Activated gamma-delta T cell (primary cell): Measurements from ENCODE around the gene TSPAN32.
A peak's percentile ranks its signal among the peaks of the same experiment; 100 is the strongest.

Experiments
- DNase-seq: peaks from one replicate; lab custom pipeline; 2025; lab: John Stamatoyannopoulos, UW
- total RNA-seq, 2 donors: gene quantifications; one replicate each; lab custom pipeline; 2026; lab: John Stamatoyannopoulos, UW

The TSPAN32 gene, protein sequence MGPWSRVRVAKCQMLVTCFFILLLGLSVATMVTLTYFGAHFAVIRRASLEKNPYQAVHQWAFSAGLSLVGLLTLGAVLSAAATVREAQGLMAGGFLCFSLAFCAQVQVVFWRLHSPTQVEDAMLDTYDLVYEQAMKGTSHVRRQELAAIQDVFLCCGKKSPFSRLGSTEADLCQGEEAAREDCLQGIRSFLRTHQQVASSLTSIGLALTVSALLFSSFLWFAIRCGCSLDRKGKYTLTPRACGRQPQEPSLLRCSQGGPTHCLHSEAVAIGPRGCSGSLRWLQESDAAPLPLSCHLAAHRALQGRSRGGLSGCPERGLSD
- total RNA-seq, result 43.8 to 74.4 reads per million in 2 donors

DNA sequence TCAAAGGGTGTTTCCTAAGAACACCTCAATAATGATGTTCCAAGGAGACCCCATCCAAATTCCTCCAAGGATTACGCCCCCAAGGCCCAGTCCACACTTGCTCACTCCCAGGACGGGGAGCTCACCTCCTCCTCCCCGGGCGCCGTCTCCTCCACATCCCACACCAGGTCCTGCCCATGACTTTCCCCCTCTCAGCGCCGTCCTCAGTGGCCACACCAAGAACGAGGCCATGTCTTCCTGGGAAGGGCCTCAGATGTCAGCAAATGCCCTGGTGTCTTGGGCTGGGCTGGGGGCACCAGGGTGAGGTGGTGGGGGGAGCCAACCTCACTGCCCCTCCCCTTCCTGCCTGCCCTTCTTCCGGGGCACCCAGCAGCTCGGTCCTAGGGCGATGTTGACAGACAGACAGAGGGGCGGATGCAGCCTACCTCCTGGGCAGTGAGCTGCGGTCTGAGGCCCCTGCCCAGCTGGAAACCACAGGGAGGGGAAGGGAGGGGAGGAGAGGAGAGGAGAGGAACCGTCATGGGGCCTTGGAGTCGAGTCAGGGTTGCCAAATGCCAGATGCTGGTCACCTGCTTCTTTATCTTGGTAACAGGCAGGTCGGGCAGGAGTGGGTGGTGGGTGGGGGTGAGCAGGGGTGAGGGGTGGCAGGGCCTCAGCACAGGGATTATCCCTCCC lies at the start of gene TSPAN32, which contains the start of gene C11orf21:
Gene TSPAN32 (plus strand): TSS at position 383 of the 675 bp plus-strand sequence. CDS start 137 bp downstream, at position 520.
Gene C11orf21 (minus strand): TSS at position 288 of the 675 bp plus-strand sequence. CDS start 110 bp downstream, at position 178.
- DNase-seq, result peak; percentile 50

DNA sequence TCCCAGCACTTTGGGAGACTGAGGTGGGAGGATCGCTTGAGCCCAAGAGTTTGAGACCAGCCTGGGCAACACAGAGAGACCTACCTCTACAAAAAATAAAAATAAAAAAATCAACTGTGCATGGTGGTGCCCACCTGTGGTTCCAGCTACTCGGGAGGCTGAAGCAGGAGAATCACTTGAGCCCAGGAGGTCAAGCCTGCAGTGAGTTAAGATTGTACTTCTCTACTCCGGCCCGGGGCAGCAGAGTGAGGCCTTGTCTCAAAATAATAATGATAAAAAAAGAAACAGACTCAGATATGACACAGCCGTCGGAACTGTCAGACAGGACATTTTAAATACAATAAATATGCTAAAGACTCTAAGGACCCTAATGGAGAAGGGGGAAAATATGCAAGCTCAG lies 49.8 kb upstream of the TSPAN32 start:
- no peak for DNase-seq

DNA sequence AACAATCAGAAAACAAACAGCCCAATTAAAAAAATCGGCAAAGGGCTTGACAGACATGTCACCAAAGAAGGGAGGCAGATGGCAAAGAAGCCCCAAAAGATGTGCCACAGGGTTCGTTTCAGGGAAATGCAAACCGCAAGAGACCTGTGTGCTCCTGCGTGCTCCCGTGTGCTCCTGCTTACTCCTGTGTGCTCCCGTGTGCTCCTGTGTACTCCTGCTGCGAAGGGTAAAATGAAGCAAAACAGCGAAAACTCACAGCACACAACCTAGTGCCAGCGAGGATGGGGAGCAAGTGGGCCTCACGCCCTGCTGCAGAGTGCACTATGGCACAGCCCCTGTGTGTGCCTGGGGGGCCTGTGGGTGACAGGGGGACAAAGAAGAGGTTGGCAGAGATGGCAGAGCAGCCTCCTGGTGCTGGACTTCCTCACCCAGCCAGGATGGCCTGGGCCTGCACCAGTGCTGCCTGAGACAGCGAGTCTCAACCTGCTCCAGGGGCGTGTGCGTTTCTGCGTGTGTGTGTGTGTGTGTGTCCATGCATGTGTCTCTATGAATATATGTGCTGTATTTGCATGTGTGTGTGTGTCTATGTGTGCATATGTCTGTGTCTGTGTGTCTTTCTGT lies 45.4 kb upstream of the TSPAN32 start:
- DNase-seq, result no peak

DNA sequence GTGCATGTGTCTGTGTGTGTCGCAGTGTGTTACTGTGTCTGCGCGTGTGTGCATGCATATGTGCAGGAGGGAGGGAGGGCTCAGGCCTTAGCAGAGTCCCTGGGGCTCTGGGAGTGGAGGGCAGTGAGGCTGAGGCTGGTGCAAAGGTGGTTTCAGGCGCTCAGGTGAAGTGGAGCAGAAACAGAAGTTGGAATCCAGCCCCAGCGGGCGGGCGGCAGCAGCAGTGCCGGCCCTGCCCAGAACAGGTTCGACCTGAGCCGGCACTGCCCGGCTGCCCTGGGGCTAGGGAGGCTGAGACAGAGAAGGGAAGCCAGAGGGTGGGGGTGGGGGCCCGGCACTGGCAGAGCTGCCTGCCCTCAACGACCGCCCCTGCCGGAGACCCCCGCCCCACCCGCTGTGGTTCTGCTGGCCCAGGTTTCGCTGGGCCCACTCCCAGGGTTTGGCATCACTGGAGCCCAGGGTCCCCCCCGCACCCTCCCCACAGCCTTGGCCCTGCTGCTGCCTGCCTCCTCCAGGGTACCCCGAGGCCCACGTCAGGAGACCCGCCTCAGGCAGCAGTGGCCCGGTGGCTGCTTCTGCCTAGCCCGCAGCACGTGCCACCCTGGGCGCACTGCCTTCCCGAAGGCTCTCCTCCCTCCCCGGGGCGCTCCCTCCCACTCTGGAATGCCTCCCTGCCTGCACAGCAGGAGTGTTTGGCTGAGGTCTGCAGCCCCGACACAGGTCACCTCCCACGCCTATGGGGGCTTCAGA lies 44.7 kb upstream of the TSPAN32 start:
- DNase-seq, result no peak

DNA sequence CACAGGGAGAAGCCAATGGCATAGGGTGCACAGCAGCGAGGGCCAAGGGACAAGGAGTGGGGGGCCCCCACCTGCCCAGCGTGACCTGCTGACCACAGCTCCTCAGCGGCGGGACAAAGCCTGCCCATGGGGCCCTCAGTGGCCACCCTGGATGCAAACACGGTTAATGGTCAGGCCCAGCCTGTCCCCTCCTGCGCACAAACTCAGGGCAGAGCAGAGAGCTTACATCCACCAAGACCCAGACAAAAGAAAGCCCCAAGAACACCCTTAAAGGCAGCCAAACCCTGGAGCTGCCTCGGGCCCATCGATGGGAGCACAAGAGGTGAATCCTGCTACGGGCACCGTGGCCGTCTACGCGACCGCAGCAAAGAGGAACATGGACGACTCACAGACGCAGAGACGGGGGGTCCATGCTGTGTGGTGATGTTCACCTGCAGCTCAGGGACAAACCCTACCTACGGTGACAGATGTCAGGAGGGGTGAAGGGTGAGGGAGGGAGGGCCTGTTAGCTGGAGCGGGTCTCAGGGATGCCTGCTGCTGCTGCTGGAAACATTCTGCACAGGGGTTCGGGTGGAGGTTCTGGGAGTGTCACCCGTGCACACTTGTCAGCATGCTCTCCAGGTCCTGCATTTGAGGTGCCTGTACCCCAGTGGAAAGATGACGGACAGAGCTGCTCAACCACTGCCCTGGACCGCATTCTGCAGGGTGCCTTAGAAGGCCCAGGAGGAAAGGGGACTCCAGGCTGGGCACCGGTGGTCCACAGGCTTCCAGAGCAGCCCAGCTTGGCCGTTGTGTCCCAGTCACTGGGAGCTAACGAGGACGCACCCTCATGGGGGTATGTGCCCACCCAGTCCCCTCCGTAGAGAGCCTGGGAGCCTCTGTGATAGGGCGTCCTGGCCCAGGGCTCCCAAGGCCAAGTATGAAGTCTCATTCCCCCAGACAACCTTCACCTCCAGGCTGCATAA lies 43.0 kb upstream of the TSPAN32 start:
- DNase-seq, result no peak

DNA sequence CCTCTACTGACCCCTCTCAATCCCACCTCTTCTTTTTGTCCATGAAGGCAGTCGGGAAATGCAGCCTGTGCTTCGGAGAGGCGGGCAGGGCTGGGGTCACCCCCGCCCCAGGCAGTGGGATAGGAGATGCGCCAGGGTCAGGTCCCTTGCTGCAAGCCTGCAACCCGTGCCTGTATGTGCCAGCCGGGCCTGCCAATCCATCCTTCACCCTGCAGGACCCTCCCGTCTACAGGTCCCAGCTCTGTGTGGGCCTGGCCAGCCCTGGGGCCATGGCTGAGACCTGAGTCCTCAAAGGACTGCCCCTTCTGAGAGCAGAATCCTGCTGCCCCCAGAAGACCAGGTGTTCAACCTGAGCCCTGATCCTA lies 42.4 kb upstream of the TSPAN32 start:
- DNase-seq, result no peak

DNA sequence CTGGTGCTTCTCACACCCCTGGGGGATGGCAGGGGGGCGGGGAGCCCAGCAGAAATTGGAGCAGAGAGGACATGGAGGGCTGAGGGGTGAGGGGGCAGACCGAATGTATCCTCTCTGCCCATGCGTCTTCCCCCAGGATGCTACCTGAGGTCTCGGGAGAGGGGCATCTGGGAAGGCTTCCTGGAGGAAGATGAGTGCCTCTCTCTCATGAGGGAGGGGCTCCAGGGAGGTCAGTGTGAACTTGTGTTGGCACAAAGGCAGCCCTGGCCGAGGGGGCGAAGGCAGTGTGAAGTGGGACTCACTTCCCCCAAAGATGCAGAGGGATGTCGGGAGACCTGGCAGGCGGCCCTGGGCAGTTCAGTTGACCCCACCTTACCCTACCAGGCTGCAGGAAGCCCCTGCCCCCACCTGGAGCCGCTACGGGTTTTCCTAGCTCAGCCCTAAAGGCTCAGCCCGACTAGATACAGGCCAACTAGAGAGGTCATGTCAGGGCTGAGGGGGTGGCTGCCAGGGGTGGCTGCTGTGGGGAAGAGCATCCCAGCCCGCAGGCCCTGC lies 41.8 kb upstream of the TSPAN32 start:
- no peak for DNase-seq

DNA sequence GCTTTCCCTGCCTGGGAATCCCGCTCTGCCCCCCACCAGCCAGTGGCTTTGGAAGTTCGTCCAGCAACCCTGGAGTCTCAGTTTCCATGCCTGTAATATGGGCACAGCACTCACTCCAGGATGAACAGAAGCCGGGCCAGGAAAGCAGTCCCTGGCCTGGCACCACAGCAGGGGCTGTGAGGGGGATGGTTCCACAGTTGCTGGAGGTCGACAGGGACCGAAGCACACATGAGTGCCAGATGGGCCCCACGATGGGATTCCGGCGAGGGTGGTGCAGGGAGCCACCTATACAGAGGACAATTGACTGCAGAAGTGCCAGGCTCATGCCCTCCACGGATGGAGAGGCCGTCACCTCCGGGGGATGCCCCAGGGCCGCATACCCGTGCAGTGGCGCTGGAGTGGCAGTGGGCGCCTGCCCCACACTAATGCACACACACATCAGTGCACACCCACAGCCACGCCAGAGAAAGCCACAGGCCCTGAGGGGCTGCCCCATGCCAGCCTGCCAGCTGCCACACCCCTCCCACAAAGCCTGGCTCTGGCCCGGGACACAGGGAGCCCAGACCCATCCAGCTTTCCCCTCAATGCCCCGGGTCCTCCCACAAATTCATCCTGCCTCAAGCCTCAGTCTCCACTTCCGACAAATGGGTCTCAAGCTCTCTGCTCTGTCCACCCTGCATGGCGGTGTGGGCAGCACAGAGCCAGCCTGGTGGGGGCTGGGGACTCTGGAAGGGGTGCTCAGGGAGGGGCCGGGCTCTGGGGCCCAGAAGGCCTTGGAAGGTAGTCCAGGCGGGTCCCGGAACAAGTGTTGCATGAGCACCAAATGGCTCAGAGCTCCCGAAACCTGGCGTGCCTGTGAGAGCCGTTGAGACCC lies 41.1 kb upstream of the TSPAN32 start:
- no peak for DNase-seq

DNA sequence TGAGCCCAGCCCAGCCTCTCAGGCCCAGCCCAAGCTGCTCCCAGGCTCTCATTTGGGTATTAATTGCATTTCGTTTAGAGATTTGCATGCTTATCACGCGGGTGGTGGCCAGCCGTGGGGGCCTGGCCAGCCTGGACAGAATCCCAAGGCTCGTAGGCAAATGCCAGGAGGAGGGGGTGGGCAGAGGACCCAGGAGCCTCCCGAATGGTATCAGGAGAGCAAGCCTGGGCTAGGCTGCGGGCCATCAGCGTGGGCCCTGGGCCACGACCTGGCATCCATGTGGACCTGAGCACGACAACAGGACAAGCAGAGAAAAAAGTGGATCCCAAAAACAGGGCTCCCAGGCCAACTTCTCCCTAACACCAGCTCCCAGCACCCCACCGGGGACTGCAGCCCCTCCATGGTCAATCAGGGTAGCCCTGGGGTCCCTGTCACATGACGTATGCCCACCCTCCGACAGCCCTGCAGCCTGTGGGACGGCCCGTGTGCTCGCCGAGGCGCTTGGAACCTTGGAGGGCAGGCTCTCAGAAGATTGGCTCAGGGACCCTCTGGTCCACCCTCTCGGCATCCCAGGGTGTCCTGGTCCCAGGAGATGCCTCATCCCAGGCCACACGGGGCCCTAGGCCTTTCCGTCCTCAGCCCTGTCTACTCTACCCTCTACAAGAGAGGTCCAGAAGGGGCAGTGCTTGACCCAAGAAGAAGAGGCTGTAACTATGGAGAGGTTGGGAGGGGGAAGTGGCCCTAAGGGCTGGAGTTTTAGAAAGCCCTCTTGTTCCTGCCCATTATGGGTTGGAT lies 40.2 kb upstream of the TSPAN32 start:
- DNase-seq, result no peak

DNA sequence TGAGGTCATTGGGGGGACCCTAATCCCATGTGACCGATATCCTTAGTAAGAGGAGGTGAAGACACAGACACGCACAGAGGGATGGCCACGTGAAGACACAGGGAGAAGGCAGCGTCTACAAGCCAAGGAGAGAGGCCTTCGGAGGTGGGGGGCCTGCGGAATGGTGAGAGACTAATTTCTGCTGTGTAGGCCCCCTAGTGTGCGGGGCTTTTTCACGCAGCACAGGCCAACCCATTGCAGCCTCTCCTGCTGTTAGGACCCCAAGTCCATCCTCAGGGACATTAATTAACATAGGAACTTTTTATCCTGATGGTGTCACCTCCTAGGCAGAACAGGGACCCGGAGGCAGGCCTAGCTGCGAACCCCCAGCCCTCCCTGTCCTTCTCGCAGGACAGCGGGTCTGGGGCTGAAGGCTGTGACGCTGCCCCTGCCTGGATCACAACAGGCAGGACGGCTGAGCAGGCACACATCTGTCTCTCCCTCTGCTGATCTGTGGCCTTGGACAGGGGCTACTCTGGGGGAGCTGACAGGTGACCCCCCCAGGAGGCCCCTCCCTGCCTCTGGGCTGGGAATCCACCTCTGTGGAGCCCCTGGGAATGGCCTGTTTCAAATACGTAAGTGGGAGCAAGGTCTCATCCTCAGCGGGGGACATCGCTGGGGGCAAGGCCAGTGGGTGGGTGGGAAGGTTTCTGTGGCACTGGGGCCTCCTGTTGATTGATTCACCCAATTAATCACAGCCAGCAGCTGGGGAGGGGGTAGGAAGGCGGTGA lies 39.3 kb upstream of the TSPAN32 start:
- DNase-seq, result no peak

DNA sequence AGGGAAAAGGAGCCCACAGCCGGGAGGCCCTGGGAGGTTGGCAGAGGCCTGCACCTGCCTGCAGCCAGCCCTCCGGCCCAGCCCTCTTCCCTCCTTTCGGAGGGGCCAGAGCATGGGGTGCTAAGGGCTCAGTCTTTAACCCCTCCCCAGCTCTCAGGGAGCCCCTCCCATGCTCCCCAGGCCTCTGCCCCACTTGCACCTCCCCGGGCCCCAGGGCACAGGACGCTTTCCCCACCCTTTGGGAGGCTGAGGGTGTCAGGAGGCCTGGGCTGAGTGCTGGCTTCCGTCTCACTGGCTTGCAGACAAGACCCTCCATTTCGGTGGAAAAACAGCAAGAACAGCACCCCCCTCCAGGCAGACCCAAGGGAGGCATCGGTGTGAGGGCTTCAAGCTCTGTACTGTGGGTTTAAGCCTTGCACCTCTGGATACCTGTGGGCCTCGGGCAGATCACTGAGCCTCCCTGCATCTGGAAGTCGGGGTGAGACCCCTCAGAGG lies 38.7 kb upstream of the TSPAN32 start:
- DNase-seq, result no peak

DNA sequence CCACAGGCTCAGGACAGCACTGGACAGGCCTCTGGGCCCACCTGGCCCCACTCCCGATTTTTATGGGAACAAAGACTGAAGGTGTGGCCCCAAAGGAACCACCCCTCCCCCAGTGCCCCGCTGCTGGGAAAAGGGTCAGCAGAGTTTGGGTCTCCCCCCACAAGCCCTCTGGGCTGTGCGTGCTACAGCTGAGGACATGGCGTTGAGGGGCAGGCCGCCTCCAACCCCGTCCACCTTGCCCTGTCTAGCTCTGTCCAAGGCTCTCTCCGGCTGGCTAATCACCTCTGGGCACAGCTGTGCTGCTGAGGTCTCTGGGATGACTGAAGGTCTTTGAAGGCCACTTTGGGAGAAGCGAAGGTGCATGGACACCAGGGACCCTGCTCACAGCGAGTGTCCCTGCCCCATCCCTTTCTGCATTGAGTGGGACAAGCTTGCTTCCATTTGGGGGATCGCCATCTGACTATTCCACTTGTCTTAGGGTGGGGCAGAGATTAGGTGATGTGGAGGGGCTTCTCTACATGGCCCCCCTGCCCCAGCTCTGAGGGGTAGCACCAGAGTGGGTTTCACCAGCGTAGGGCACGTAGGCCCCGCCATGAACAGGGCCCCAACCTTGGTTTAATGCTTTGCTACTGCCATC lies 38.0 kb upstream of the TSPAN32 start:
- no peak for DNase-seq

DNA sequence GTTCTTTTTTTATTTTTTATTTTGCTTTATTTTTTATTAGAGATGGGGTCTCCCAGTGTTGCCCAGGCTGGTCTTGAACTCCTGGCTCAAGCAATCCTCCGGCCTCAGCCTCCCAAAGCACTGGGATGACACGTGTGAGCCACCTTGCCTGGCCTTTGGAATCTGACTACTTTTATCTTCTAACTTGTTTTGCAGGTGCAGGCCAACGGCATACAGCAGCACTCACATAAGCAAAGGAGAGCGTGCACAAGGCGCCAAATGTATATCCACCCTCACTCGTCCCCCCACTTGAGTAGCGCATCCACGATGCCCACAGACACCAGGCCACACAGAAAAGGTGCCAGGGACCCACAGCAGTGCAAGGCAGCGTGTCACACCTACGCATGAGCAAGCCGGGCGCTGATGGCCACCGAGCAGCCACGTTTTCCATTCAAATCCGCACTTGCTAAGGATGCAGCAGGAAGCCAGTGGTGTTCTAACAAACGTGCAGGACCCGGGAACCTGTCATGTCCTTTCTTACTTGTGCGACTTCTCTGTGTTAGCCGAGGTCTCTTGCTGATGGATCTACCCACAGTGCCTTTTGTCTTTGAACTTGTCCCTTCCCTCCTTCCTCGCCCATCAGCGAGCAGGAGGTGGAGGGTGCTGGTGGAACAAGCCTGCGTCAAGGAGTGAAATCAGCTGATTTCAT lies 37.3 kb upstream of the TSPAN32 start:
- DNase-seq, result no peak

DNA sequence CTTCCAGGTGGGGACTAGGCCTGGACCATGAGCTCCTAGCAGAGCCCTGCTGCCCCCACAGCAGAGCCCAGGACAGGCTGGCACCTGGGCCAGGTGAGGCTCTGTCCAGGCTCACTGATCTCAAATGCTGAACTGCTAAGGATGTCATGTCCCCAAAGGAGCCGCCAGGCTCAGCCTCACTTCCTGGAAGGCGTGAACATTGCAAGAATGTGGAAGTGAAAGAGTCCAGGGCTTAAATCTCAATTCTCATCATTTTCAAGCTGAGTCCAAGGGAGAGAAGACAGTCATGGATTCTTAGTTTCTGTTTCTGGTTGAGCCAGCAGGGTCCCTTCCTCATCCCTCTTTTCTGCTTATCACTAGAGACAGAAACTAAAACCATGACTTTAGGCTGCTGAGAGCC lies 36.4 kb upstream of the TSPAN32 start:
- DNase-seq, result no peak

DNA sequence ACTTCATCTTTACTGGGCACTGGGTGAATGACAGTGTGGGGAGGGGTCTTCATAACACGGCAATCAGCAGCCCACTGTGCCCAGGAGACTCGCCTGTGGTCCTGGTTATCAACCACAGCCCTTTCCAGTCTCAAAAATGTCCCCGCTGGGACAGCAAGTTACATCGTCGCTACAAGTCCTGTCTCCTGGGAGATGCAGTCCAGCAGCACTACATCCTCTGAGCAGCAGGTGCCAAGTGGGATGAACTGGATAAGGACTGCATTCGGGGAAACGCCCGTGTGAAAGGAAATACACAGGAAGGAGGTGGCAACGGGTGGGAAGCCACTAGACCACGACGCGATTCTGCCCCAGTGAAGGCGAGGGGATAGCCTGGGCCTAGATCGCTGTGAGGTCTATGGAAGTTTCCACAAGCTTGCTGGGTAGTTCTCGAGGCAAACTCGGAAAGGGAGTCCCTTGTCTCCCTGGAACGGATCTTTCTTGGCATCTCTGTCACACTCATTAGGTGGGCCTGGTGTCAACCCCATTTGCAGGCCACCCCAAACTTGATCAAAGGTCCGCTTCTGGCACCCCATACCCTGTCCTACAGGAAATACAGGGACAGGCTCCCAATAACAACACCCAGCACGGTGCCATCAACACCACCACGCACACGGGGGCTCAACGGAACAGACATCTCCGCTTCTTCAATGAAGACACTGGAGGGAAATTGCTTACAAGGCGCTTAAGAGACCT lies 35.8 kb upstream of the TSPAN32 start:
- DNase-seq, result no peak
